A549 (cell line): ENCODE results near the gene FILIP1L. TPM values are rescaled to one million over a fixed set of nuclear protein-coding genes. Genes with fewer than 3 reads are reported as not detected.

Source experiments
- ATAC-seq, 2 experiments: fragments of 200-7000 bp in 1 of 2; fragments of >200 bp in 1 of 2; cut with Nextera tagmentation in 1 of 2; cut with Tn5 transposase in 1 of 2; 3 replicates each; pipeline versions ENCODE4 v1.8.0 to v1.9.1; 2018 to 2020; ENCODE audit warnings: mild to moderate bottlenecking in 1 of 2, moderate library complexity in 1 of 2
- CTCF ChIA-PET: fragments of 300-600 bp; sonication (Branson Sonifier 250); formaldehyde crosslinking; extraction: SDS; loops from one replicate; lab custom pipeline; 2021; ENCODE audit warnings: antibody characterized with exemption, inconsistent platforms; lab: Yijun Ruan, JAX
- POLR2A ChIA-PET: fragments of 350-600 bp; formaldehyde crosslinking; extraction: SDS; loops from one replicate; lab custom pipeline; 2021; ENCODE audit warnings: antibody characterized with exemption, inconsistent platforms; lab: Yijun Ruan, JAX
- DNase-seq, 2 experiments: peaks; one replicate each; pipeline versions ENCODE4 v3.0.0 to v3.0.0-alpha.2; 2011 to 2016; ENCODE audit warnings: low read depth in 1 of 2, low spot score in 1 of 2
- FAIRE-seq: peaks from 2 replicates; lab custom pipeline; 2011; peaks lifted over from hg19 to GRCh38; lab: Jason Lieb, UNC
- H3K27ac ChIP-seq, 2 experiments: fragments of >200 bp; sonication (Bioruptor Twin); formaldehyde crosslinking; 3 replicates each; pipeline ENCODE4 v1.5.1; 2016 to 2017
- H3K4me1 ChIP-seq: fragments of >200 bp; sonication (Bioruptor Twin); formaldehyde crosslinking; 3 replicates; pipeline ENCODE4 v1.6.1; 2016
- H3K4me2 ChIP-seq: fragments of >200 bp; sonication (Bioruptor Twin); formaldehyde crosslinking; 3 replicates; pipeline ENCODE4 v1.6.1; 2016
- H3K4me3 ChIP-seq: fragments of >200 bp; sonication (Bioruptor Twin); formaldehyde crosslinking; 3 replicates; pipeline ENCODE4 v1.5.1; 2016
- H3K9me3 ChIP-seq: fragments of >200 bp; sonication (Bioruptor Twin); formaldehyde crosslinking; 3 replicates; pipeline ENCODE4 v1.6.1; 2016
- BCL3 ChIP-seq: fragments of >200 bp; sonication (Bioruptor Twin); formaldehyde crosslinking; IDR thresholded peaks from 3 replicates; pipeline ENCODE4 v1.6.1; 2016
- BHLHE40 ChIP-seq: IDR thresholded peaks from 2 replicates; pipeline ENCODE4 v1.6.1; 2012; ENCODE audit warnings: low read depth, low read length, inconsistent platforms
- CBX2 ChIP-seq: fragments of 200-600 bp; sonication (generic); IDR thresholded peaks from 2 replicates; pipeline ENCODE4 v1.6.1; 2016; ENCODE audit warnings: low read depth, mild to moderate bottlenecking, borderline replicate concordance
- CEBPB ChIP-seq, 2 experiments: fragments of >200 bp in 1 of 2; sonication (Bioruptor Twin) in 1 of 2; formaldehyde crosslinking in 1 of 2; IDR thresholded peaks; 2 replicates each; pipeline ENCODE4 v1.6.1; 2012 to 2016
- CHD2 ChIP-seq: fragments of 150-350 bp; IDR thresholded peaks from 2 replicates; pipeline ENCODE4 v1.6.1; 2014; ENCODE audit warnings: low read length; ENCODE audit not compliant: partially characterized antibody
- CHD4 ChIP-seq: fragments of 200-600 bp; sonication (generic); IDR thresholded peaks from 2 replicates; pipeline ENCODE4 v1.6.1; 2016; ENCODE audit warnings: antibody characterized with exemption, mild to moderate bottlenecking, borderline replicate concordance
- CTCF ChIP-seq: fragments of >200 bp; sonication (Bioruptor Twin); formaldehyde crosslinking; IDR thresholded peaks from 3 replicates; pipeline ENCODE4 v1.5.1; 2016
- E2F6 ChIP-seq: IDR thresholded peaks from 2 replicates; pipeline ENCODE4 v1.6.1; 2012; ENCODE audit warnings: low read depth, borderline replicate concordance
- EHF ChIP-seq: fragments of 250-450 bp; sonication (Bioruptor Pico); IDR thresholded peaks from 2 replicates; pipeline ENCODE4 v1.5.0; 2020; ENCODE audit warnings: mild to moderate bottlenecking
- EHMT2 ChIP-seq: fragments of 200-600 bp; sonication (generic); IDR thresholded peaks from 2 replicates; pipeline ENCODE4 v1.6.1; 2016; ENCODE audit warnings: antibody characterized with exemption, low read depth, mild to moderate bottlenecking, moderate library complexity
- EP300 ChIP-seq, 2 experiments: fragments of >200 bp; sonication (Bioruptor Twin); formaldehyde crosslinking; IDR thresholded peaks; 2 replicates in 1 of 2; 3 replicates in 1 of 2; pipeline ENCODE4 v1.6.1; 2016 to 2017
- ESRRA ChIP-seq: fragments of 150-350 bp; IDR thresholded peaks from 2 replicates; pipeline ENCODE4 v1.6.1; 2014; ENCODE audit warnings: mild to moderate bottlenecking, low read length, borderline replicate concordance
- FOSB ChIP-seq: fragments of 250-450 bp; sonication (Bioruptor Pico); IDR thresholded peaks from 2 replicates; pipeline ENCODE4 v1.5.0; 2020; ENCODE audit warnings: mild to moderate bottlenecking, moderate library complexity
- GATA3 ChIP-seq: IDR thresholded peaks from 2 replicates; pipeline ENCODE4 v1.6.1; 2012; ENCODE audit warnings: borderline replicate concordance
- HEYL ChIP-seq: fragments of 250-450 bp; sonication (Bioruptor Pico); IDR thresholded peaks from 2 replicates; pipeline ENCODE4 v1.8.0; 2021; ENCODE audit warnings: mild to moderate bottlenecking, moderate library complexity
- HOXA7 ChIP-seq: fragments of 250-450 bp; sonication (Bioruptor Pico); IDR thresholded peaks from 2 replicates; pipeline ENCODE4 v1.5.0; 2020; ENCODE audit warnings: mild to moderate bottlenecking, moderate library complexity
- HOXB13 ChIP-seq: fragments of 250-450 bp; sonication (Bioruptor Pico); IDR thresholded peaks from 2 replicates; pipeline ENCODE4 v1.5.0; 2020; ENCODE audit warnings: low read depth, mild to moderate bottlenecking, moderate library complexity
- KDM5A ChIP-seq: fragments of 200-600 bp; sonication (generic); IDR thresholded peaks from 2 replicates; pipeline ENCODE4 v1.6.1; 2016; ENCODE audit warnings: antibody characterized with exemption, mild to moderate bottlenecking
- MAFK ChIP-seq: fragments of 450-650 bp; IDR thresholded peaks from 2 replicates; pipeline ENCODE4 v1.6.1; 2014; ENCODE audit not compliant: partially characterized antibody
- MYC ChIP-seq: IDR thresholded peaks from 2 replicates; pipeline ENCODE4 v1.6.1; 2012; ENCODE audit warnings: mild to moderate bottlenecking, inconsistent platforms, low read length, improper control_type of control experiment, borderline replicate concordance
- NFE2L2 ChIP-seq: fragments of 150-350 bp; conservative IDR thresholded peaks from 2 replicates; pipeline ENCODE4 v1.6.1; 2014; ENCODE audit warnings: low read length
- PBX3 ChIP-seq: IDR thresholded peaks from 2 replicates; pipeline ENCODE4 v1.6.1; 2012
- PHF8 ChIP-seq: fragments of 200-600 bp; sonication (generic); IDR thresholded peaks from 2 replicates; pipeline ENCODE4 v1.6.1; 2016; ENCODE audit warnings: low read depth, mild to moderate bottlenecking, antibody characterized with exemption, moderate library complexity, borderline replicate concordance
- POLR2A ChIP-seq: IDR thresholded peaks from 2 replicates; pipeline ENCODE4 v1.6.1; 2012; ENCODE audit warnings: mild to moderate bottlenecking, low read length
- RARB ChIP-seq: fragments of 250-450 bp; sonication (Bioruptor Pico); IDR thresholded peaks from 2 replicates; pipeline ENCODE4 v1.8.0; 2021; ENCODE audit warnings: mild to moderate bottlenecking, moderate library complexity
- RNF2 ChIP-seq: fragments of 200-600 bp; sonication (generic); IDR thresholded peaks from 2 replicates; pipeline ENCODE4 v1.6.1; 2016; ENCODE audit warnings: low read depth, mild to moderate bottlenecking, antibody characterized with exemption, moderate library complexity, borderline replicate concordance
- SREBF2 ChIP-seq: fragments of 450-650 bp; IDR thresholded peaks from 2 replicates; pipeline ENCODE4 v1.6.1; 2014; ENCODE audit warnings: mild to moderate bottlenecking, moderate library complexity
- TFCP2L1 ChIP-seq: fragments of 250-450 bp; sonication (Bioruptor Pico); IDR thresholded peaks from 2 replicates; pipeline ENCODE4 v1.5.0; 2021; ENCODE audit warnings: mild to moderate bottlenecking
- ZC3H11A ChIP-seq: fragments of 450-650 bp; IDR thresholded peaks from 2 replicates; pipeline ENCODE4 v1.6.1; 2014; ENCODE audit warnings: antibody characterized with exemption, mild to moderate bottlenecking
- ZFP36 ChIP-seq: fragments of 450-650 bp; IDR thresholded peaks from 2 replicates; pipeline ENCODE4 v1.6.1; 2014; ENCODE audit warnings: borderline replicate concordance; ENCODE audit not compliant: partially characterized antibody
- ZNF302 ChIP-seq: fragments of 250-450 bp; sonication (Bioruptor Pico); IDR thresholded peaks from 2 replicates; pipeline ENCODE4 v1.9.0; 2021; ENCODE audit warnings: inconsistent platforms, mild to moderate bottlenecking, moderate library complexity
- WGBS: methylation state at CpG from one replicate; pipeline ENCODE4 v1.1.6; 2017; ENCODE audit errors: missing lambda C conversion rate; 5-methylcytosine and 5-hydroxymethylcytosine counted together
- polyA plus RNA-seq, 4 experiments: library from polyadenylated mRNA; depleted of rRNA in 3 of 4; stranded (reverse); fragments of >200 nt; fragmentation: RNase III in 1 of 4; extraction: RNeasy Plus Mini Kit Qiagen cat#74134 plus additional on column Dnase treatment in 1 of 4; gene quantifications; 2 replicates in 3 of 4; 3 replicates in 1 of 4; pipeline ENCODE4 v1.2.3, GENCODE V29; 2011 to 2017

The FILIP1L gene
- polyA plus RNA-seq, 2 of the 4 experiments (the other 2 are of a cell fraction): 0.19 to 0.45 TPM

- POLR2A ChIA-PET: no interaction called here
- no peak overlapping the region for H3K4me3 ChIP-seq
- H3K4me1 ChIP-seq: peaks cover 13% of the 10 kb centered on the region; the same call in 2 of the 3 replicates
- no peak for TF ChIP-seq BHLHE40
- no peak for TF ChIP-seq KDM5A
- TF ChIP-seq EHMT2: no peak
- no peak for TF ChIP-seq EHF (CRISPR knock-in tag)
- no peak for TF ChIP-seq MAFK
- no peak for TF ChIP-seq HOXA7 (CRISPR knock-in tag)
- TF ChIP-seq GATA3: no peak
- TF ChIP-seq NFE2L2: no peak
- no peak for TF ChIP-seq E2F6
- TF ChIP-seq CEBPB (IDR thresholded peaks at IDR 0.05): no peak
- no peak for TF ChIP-seq CTCF
- TF ChIP-seq TFCP2L1 (CRISPR knock-in tag): no peak
- TF ChIP-seq RARB: no peak
- TF ChIP-seq SREBF2: no peak
- TF ChIP-seq PBX3: no peak
- no peak for TF ChIP-seq RNF2
- no peak for TF ChIP-seq ZFP36
- no peak for TF ChIP-seq CBX2
- TF ChIP-seq PHF8: no peak
- no peak for ATAC-seq
- CTCF ChIA-PET: no interaction called here
- no peak overlapping the region for H3K4me2 ChIP-seq
- no peak overlapping the region for H3K27ac ChIP-seq
- DNase-seq: no peak
- no peak for FAIRE-seq
- H3K9me3 ChIP-seq: peaks cover 10% of the 10 kb centered on the region
These were observed 46.7 kb downstream of the FILIP1L start for GRCh38 chr3:100067589-100067988.

- FAIRE-seq (no peak), ATAC-seq (no peak), DNase-seq (no peak)
- CTCF ChIA-PET: interaction anchor here (0.6 kb wide), 1 partner anchor 22 kb away, joined by 3 read pairs; no protein-coding TSS in a partner anchor
- peak overlapping the region; percentile 15; the same call in 2 of the 3 replicates for H3K4me2 ChIP-seq
- 63% methylated on average over 7 of the region's 7 CpGs for WGBS
- H3K27ac ChIP-seq: peak overlapping the region in 1 of 2 experiments; percentile 25; a peak in 2 of 6 replicates
- POLR2A ChIA-PET: interaction anchor here (0.6 kb wide), 1 partner anchor 232 kb away, joined by 3 read pairs; no protein-coding TSS in a partner anchor
- no peak overlapping the region for H3K4me3 ChIP-seq
- H3K9me3 ChIP-seq: peaks cover 4% of the 10 kb centered on the region; the same call in 2 of the 3 replicates
- TF ChIP-seq BHLHE40 (no peak), ESRRA (no peak), ZC3H11A (no peak), EHF (CRISPR knock-in tag) (no peak), EHMT2 (no peak)
- TF ChIP-seq, all 56 proteins: peak for 0
- peaks cover 13% of the 10 kb centered on the region; the same call in 2 of the 3 replicates for H3K4me1 ChIP-seq
These were observed 50.3 kb downstream of the FILIP1L start for GRCh38 chr3:100063929-100064461.

GRCh38 chr3:100062665-100063064 lies 51.6 kb downstream of the FILIP1L start:
- no peak for DNase-seq
- ChIA-PET CTCF (interaction anchor here (1.4 kb wide), 1 partner anchor 219 kb away, joined by 4 read pairs; no protein-coding TSS in a partner anchor), POLR2A (no interaction called here)
- no peak overlapping the region for H3K27ac ChIP-seq
- no peak overlapping the region for H3K4me2 ChIP-seq
- ATAC-seq: no peak
- no peak for FAIRE-seq
- no peaks in the 10 kb centered on the region for H3K9me3 ChIP-seq
- peaks cover 12% of the 10 kb centered on the region; the same call in 2 of the 3 replicates for H3K4me1 ChIP-seq
- H3K4me3 ChIP-seq: no peak overlapping the region
- 93% methylated on average over 4 of the region's 4 CpGs for WGBS
- no peak for TF ChIP-seq BCL3
- TF ChIP-seq ZNF302 (CRISPR knock-in tag): no peak
- no peak for TF ChIP-seq HOXB13
- TF ChIP-seq POLR2A: no peak
- no peak for TF ChIP-seq CHD2
- no peak for TF ChIP-seq MYC
- TF ChIP-seq E2F6: no peak
- TF ChIP-seq RARB: no peak
- TF ChIP-seq FOSB (CRISPR knock-in tag): no peak
- TF ChIP-seq CHD4: no peak
- no peak for TF ChIP-seq HEYL (CRISPR knock-in tag)
- TF ChIP-seq EP300 (IDR thresholded peaks at IDR 0.05): no peak
